ENCODE data around the gene DUSP21.

DUSP21 gene

GRCh38 chrX:44843753-44844152 is at the start of gene DUSP21:
TSS of gene DUSP21 (plus strand) at chrX:44844021. CDS start at chrX:44844133, 112 bp downstream.
- H3K27me3 ChIP-seq (ENCODE audit: insufficient read depth, poor library complexity, severe bottlenecking) = no peaks in the 10 kb centered on the region
- H3K4me1 ChIP-seq (ENCODE audit: insufficient read depth, poor library complexity, severe bottlenecking) = peaks cover 9% of the 10 kb centered on the region
- no peak for TF ChIP-seq CTCF (IDR thresholded peaks at IDR 0.05; ENCODE audit: poor library complexity, severe bottlenecking)
- DNase-seq (ENCODE audit: low spot score) (no peak), ATAC-seq (ENCODE audit: low read depth) (no peak)
- H3K36me3 ChIP-seq (ENCODE audit: low read depth) = no peaks in the 10 kb centered on the region
- H3K4me3 ChIP-seq (ENCODE audit: severe bottlenecking) = no peak within 1 kb of the TSS
- peak within 1 kb of the TSS; percentile 44 for H3K27ac ChIP-seq (ENCODE audit: poor library complexity, severe bottlenecking)
- no peaks in the 10 kb centered on the region for H3K9me3 ChIP-seq (ENCODE audit: severe bottlenecking)

GRCh38 chrX:44795945-44796450 is 47.8 kb upstream of the DUSP21 start:
- DNase-seq (ENCODE audit: low spot score) = no peak
- no peak for TF ChIP-seq CTCF (IDR thresholded peaks at IDR 0.05; ENCODE audit: poor library complexity, severe bottlenecking)
- ATAC-seq (ENCODE audit: low read depth) = no peak

GRCh38 chrX:44802613-44803012 is 41.2 kb upstream of the DUSP21 start:
- H3K9me3 ChIP-seq (ENCODE audit: severe bottlenecking) = no peaks in the 10 kb centered on the region
- ATAC-seq (ENCODE audit: low read depth) (no peak), DNase-seq (ENCODE audit: low spot score) (no peak)
- no peak for TF ChIP-seq CTCF (IDR thresholded peaks at IDR 0.05; ENCODE audit: poor library complexity, severe bottlenecking)
- H3K4me3 ChIP-seq (ENCODE audit: severe bottlenecking) = no peak overlapping the region
- no peak overlapping the region for H3K27ac ChIP-seq (ENCODE audit: poor library complexity, severe bottlenecking)
- H3K4me1 ChIP-seq (ENCODE audit: insufficient read depth, poor library complexity, severe bottlenecking) = no peaks in the 10 kb centered on the region
- H3K27me3 ChIP-seq (ENCODE audit: insufficient read depth, poor library complexity, severe bottlenecking) = no peaks in the 10 kb centered on the region
- no peaks in the 10 kb centered on the region for H3K36me3 ChIP-seq (ENCODE audit: low read depth)

More at GRCh38 chrX:44795945-44796450, 47.8 kb upstream of the DUSP21 start:
- H3K9me3 ChIP-seq (ENCODE audit: severe bottlenecking) = no peaks in the 10 kb centered on the region
- H3K27ac ChIP-seq (ENCODE audit: poor library complexity, severe bottlenecking) = no peak overlapping the region
- H3K27me3 ChIP-seq (ENCODE audit: insufficient read depth, poor library complexity, severe bottlenecking) = no peaks in the 10 kb centered on the region
- H3K4me3 ChIP-seq (ENCODE audit: severe bottlenecking) = no peak overlapping the region
- no peaks in the 10 kb centered on the region for H3K36me3 ChIP-seq (ENCODE audit: low read depth)
- H3K4me1 ChIP-seq (ENCODE audit: insufficient read depth, poor library complexity, severe bottlenecking) = no peaks in the 10 kb centered on the region

GRCh38 chrX:44815681-44816080 is 28.1 kb upstream of the DUSP21 start:
- ATAC-seq (ENCODE audit: low read depth) (no peak), DNase-seq (ENCODE audit: low spot score) (no peak)
- H3K4me1 ChIP-seq (ENCODE audit: insufficient read depth, poor library complexity, severe bottlenecking) = no peaks in the 10 kb centered on the region
- no peaks in the 10 kb centered on the region for H3K9me3 ChIP-seq (ENCODE audit: severe bottlenecking)
- no peaks in the 10 kb centered on the region for H3K36me3 ChIP-seq (ENCODE audit: low read depth)
- H3K27me3 ChIP-seq (ENCODE audit: insufficient read depth, poor library complexity, severe bottlenecking) = no peaks in the 10 kb centered on the region
- TF ChIP-seq CTCF (IDR thresholded peaks at IDR 0.05; ENCODE audit: poor library complexity, severe bottlenecking) = no peak
- no peak overlapping the region for H3K4me3 ChIP-seq (ENCODE audit: severe bottlenecking)
- no peak overlapping the region for H3K27ac ChIP-seq (ENCODE audit: poor library complexity, severe bottlenecking)

- H3K4me3 ChIP-seq (ENCODE audit: severe bottlenecking) = no peak overlapping the region
- ATAC-seq (ENCODE audit: low read depth) = no peak
- H3K9me3 ChIP-seq (ENCODE audit: severe bottlenecking) = no peaks in the 10 kb centered on the region
- no peaks in the 10 kb centered on the region for H3K4me1 ChIP-seq (ENCODE audit: insufficient read depth, poor library complexity, severe bottlenecking)
- no peaks in the 10 kb centered on the region for H3K27me3 ChIP-seq (ENCODE audit: insufficient read depth, poor library complexity, severe bottlenecking)
- no peak for TF ChIP-seq CTCF (IDR thresholded peaks at IDR 0.05; ENCODE audit: poor library complexity, severe bottlenecking)
- no peak overlapping the region for H3K27ac ChIP-seq (ENCODE audit: poor library complexity, severe bottlenecking)
- H3K36me3 ChIP-seq (ENCODE audit: low read depth) = no peaks in the 10 kb centered on the region
- DNase-seq (ENCODE audit: low spot score) = no peak
These were observed 27.5 kb upstream of the DUSP21 start for GRCh38 chrX:44816367-44816766.
